Tibial nerve (tissue), 4 donors: ENCODE data around the gene NDUFA11. TPM values are rescaled to one million over a fixed set of nuclear protein-coding genes. Genes with fewer than 3 reads are reported as not detected.
A peak's percentile ranks its signal among the peaks of the same experiment; 100 is the strongest.

Experiments used
- DNase-seq, 2 donors: peaks; one replicate each; pipeline ENCODE4 v3.0.0-alpha.2; 2019; ENCODE audit warnings: low spot score in 2 of 2
- H3K27ac ChIP-seq, 4 donors: fragments of 200-600 bp; sonication (generic) in 3 of 4; one replicate each; pipeline ENCODE4 v1.5.1; 2017 to 2019; ENCODE audit warnings: mild to moderate bottlenecking in 1 of 4
- H3K27me3 ChIP-seq, 2 donors: fragments of 200-600 bp; sonication (generic) in 1 of 2; one replicate each; pipeline versions ENCODE4 v1.5.1 to v1.6.0; 2017 to 2019
- H3K36me3 ChIP-seq, 3 donors: fragments of 200-600 bp; sonication (generic); one replicate each; pipeline ENCODE4 v1.5.1; 2018 to 2019
- H3K4me1 ChIP-seq, 4 donors: fragments of 200-600 bp; sonication (generic) in 3 of 4; one replicate each; pipeline ENCODE4 v1.5.1; 2017 to 2019
- H3K4me3 ChIP-seq, 4 donors: fragments of 200-600 bp; sonication (generic) in 3 of 4; one replicate each; pipeline ENCODE4 v1.5.1; 2017 to 2019; ENCODE audit warnings: mild to moderate bottlenecking in 1 of 4, moderate library complexity in 1 of 4
- H3K9me3 ChIP-seq, 4 donors: fragments of 200-600 bp; sonication (generic) in 3 of 4; one replicate each; pipeline ENCODE4 v1.5.1; 2017 to 2019
- EP300 ChIP-seq, 2 donors: sonication (generic); formaldehyde crosslinking; IDR thresholded peaks; one replicate each; pipeline ENCODE4 v1.6.1; 2017; ENCODE audit warnings: antibody characterized with exemption in 2 of 2, mild to moderate bottlenecking in 1 of 2
- POLR2A ChIP-seq, 2 donors: fragments of 450-650 bp; IDR thresholded peaks; one replicate each; pipeline ENCODE4 v1.6.1; 2017; ENCODE audit warnings: antibody characterized with exemption in 2 of 2, mild to moderate bottlenecking in 2 of 2, moderate library complexity in 2 of 2
- WGBS, 2 donors: methylation state at CpG; one replicate each; pipeline ENCODE4 v1.1.5; 2018; 5-methylcytosine and 5-hydroxymethylcytosine counted together
- total RNA-seq, 4 donors: library from RNA; depleted of rRNA; stranded (reverse); fragments of >200 nt; gene quantifications; one replicate each; pipeline ENCODE4 v1.1.0, GENCODE V29; 2016
- TF ChIP-seq, protein P1 (sequence below), 5 experiments: fragments of 200-600 bp in 3 of 5; fragments of 450-650 bp in 2 of 5; sonication (generic) in 3 of 5; IDR thresholded peaks; one replicate each; pipeline ENCODE4 v1.5.1; 2016 to 2019; ENCODE audit warnings: antibody characterized with exemption in 5 of 5, mild to moderate bottlenecking in 3 of 5, moderate library complexity in 2 of 5

NDUFA11 gene
- total RNA-seq, 4 donors from 2014 or later: 184 to 350 (median 216) TPM

DNA sequence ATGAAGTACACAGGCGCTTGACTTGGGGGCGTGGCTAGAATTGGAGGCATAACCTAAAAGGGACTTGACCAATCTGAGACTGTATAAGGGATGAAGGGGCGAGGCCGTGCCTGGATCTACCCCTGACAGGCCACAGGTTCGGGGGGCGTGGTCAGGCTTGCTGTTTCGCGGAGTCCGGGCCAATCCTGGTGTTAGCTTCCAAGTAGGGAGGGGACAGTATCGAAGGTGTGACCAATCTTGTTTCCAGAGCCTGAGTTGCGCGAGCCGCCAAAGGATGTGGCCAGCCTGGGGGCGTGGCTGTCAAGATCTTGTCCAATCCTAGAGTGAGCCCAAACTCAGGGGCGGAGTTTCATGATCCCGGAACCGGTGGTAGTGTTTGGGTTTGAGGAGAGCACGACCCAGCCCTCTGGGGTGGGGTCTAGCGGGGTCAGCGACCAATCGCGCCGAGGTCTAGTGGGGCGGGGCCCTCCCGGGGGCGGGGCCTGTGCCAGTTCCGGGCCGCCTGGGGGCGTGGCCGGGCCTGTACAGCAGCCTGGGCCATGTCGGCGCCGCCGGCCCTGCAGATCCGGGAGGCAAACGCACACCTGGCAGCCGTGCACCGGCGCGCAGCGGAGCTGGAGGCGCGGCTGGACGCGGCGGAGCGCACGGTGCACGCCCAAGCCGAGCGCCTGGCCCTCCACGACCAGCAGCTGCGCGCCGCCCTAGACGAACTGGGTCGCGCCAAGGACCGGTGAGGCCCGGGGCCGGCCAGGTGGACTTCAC is 943 bp upstream of the NDUFA11 start, which contains the start of gene VMAC:
VMAC (plus strand) TSS at position 521 of the 762 bp plus-strand sequence; CDS start at position 540, 19 bp downstream.
- no peaks in the 10 kb centered on the region for H3K9me3 ChIP-seq
- no peaks in the 10 kb centered on the region for H3K27me3 ChIP-seq
- 0 to 1% methylated on average over 44 to 54 of the region's 61 CpGs for WGBS, 2 donors
- H3K36me3 ChIP-seq: peaks cover 0 to 35% (median 0%) of the 10 kb centered on the region in 3 donors
- TF ChIP-seq, protein P1, sequence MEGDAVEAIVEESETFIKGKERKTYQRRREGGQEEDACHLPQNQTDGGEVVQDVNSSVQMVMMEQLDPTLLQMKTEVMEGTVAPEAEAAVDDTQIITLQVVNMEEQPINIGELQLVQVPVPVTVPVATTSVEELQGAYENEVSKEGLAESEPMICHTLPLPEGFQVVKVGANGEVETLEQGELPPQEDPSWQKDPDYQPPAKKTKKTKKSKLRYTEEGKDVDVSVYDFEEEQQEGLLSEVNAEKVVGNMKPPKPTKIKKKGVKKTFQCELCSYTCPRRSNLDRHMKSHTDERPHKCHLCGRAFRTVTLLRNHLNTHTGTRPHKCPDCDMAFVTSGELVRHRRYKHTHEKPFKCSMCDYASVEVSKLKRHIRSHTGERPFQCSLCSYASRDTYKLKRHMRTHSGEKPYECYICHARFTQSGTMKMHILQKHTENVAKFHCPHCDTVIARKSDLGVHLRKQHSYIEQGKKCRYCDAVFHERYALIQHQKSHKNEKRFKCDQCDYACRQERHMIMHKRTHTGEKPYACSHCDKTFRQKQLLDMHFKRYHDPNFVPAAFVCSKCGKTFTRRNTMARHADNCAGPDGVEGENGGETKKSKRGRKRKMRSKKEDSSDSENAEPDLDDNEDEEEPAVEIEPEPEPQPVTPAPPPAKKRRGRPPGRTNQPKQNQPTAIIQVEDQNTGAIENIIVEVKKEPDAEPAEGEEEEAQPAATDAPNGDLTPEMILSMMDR (IDR thresholded peaks at IDR 0.05): no peak
- TF ChIP-seq POLR2A (IDR thresholded peaks at IDR 0.05) (peak; percentile 26 to 59), EP300 (IDR thresholded peaks at IDR 0.05) (peak; percentile 5 to 53)
- peaks cover 0 to 56% (median 27%) of the 10 kb centered on the region in 4 donors for H3K4me1 ChIP-seq
- H3K4me3 ChIP-seq: peak within 1 kb of the TSS; percentile 73 to 99 (median 80)
- H3K27ac ChIP-seq: peak within 1 kb of the TSS; percentile 67 to 94 (median 91)
- peak; percentile 100 for DNase-seq

GRCh38 chr19:5903056-5903623 is 450 bp downstream of the NDUFA11 start:
- H3K27ac ChIP-seq: peak overlapping the region; percentile 67 to 94 (median 91)
- 1% methylated on average over 15 to 27 of the region's 27 CpGs for WGBS, 2 donors
- no peak for DNase-seq
- H3K27me3 ChIP-seq: no peaks in the 10 kb centered on the region
- TF ChIP-seq POLR2A (IDR thresholded peaks at IDR 0.05): no peak
- TF ChIP-seq EP300 (IDR thresholded peaks at IDR 0.05): no peak
- TF ChIP-seq, protein P1 (IDR thresholded peaks at IDR 0.05): no peak
- H3K9me3 ChIP-seq: no peaks in the 10 kb centered on the region
- H3K4me3 ChIP-seq: peak overlapping the region; percentile 73 to 99 (median 80)
- H3K36me3 ChIP-seq: peaks cover 0 to 27% (median 0%) of the 10 kb centered on the region in 3 donors
- peaks cover 0 to 46% (median 22%) of the 10 kb centered on the region in 4 donors for H3K4me1 ChIP-seq

GRCh38 chr19:5900976-5901375 is 2.6 kb downstream of the NDUFA11 start:
- Histone ChIP-seq H3K36me3 (peaks cover 0 to 46% (median 1%) of the 10 kb centered on the region in 3 donors), H3K9me3 (no peaks in the 10 kb centered on the region), H3K27me3 (no peaks in the 10 kb centered on the region), H3K4me3 (no peak overlapping the region), H3K4me1 (peaks cover 0 to 33% (median 19%) of the 10 kb centered on the region in 4 donors), H3K27ac (no peak overlapping the region)
- TF ChIP-seq EP300 (IDR thresholded peaks at IDR 0.05): no peak
- TF ChIP-seq POLR2A (IDR thresholded peaks at IDR 0.05): no peak
- TF ChIP-seq, protein P1 (IDR thresholded peaks at IDR 0.05): no peak
- WGBS, 2 donors: 80 to 85% methylated on average over 8 of the region's 8 CpGs
- DNase-seq: no peak

GRCh38 chr19:5899728-5900526 is 3.7 kb downstream of the NDUFA11 start:
- TF ChIP-seq, protein P1 (IDR thresholded peaks at IDR 0.05): no peak
- TF ChIP-seq EP300 (IDR thresholded peaks at IDR 0.05) (no peak), POLR2A (IDR thresholded peaks at IDR 0.05) (no peak)
- H3K4me1 ChIP-seq: peaks cover 0 to 23% (median 9%) of the 10 kb centered on the region in 4 donors
- WGBS, 2 donors: 90% methylated on average over 13 of the region's 13 CpGs
- no peak overlapping the region for H3K4me3 ChIP-seq
- no peaks in the 10 kb centered on the region for H3K27me3 ChIP-seq
- no peak for DNase-seq
- peaks cover 0 to 56% (median 2%) of the 10 kb centered on the region in 3 donors for H3K36me3 ChIP-seq
- no peaks in the 10 kb centered on the region for H3K9me3 ChIP-seq
- no peak overlapping the region for H3K27ac ChIP-seq
